Omental fat pad (tissue), 4 donors: Measurements from ENCODE around the gene SLC24A3. TPM values are rescaled to one million over a fixed set of nuclear protein-coding genes. Genes with fewer than 3 reads are reported as not detected.

Experiments used
- ATAC-seq: fragments of 150-250 bp; one replicate; pipeline ENCODE4 v1.9.1; 2016; ENCODE audit warnings: mild to moderate bottlenecking, moderate library complexity; ENCODE audit not compliant: low FRiP score
- DNase-seq: peaks from one replicate; pipeline ENCODE4 v3.0.0-alpha.2; 2019; ENCODE audit warnings: low spot score
- CTCF ChIP-seq, 3 donors: fragments of 450-650 bp; IDR thresholded peaks; one replicate each; pipeline ENCODE4 v1.5.1; 2016 to 2017; ENCODE audit warnings: antibody characterized with exemption in 3 of 3, mild to moderate bottlenecking in 3 of 3, moderate library complexity in 2 of 3
- total RNA-seq, 4 donors: library from RNA; depleted of rRNA; stranded (reverse); fragments of >200 nt; gene quantifications; one replicate each; pipeline ENCODE4 v1.1.0, GENCODE V29; 2016

SLC24A3 gene
- total RNA-seq, 4 donors from 2014 or later: 6.3 to 14.0 (median 9.2) TPM

GRCh38 chr20:19745584-19745983, 533.1 kb downstream of the SLC24A3 start:
- no peak for TF ChIP-seq CTCF (IDR thresholded peaks at IDR 0.05)
- DNase-seq (no peak), ATAC-seq (no peak)

GRCh38 chr20:19746396-19746795, 534.0 kb downstream of the SLC24A3 start:
- no peak for DNase-seq
- ATAC-seq: no peak
- no peak for TF ChIP-seq CTCF (IDR thresholded peaks at IDR 0.05)

- no peak for ATAC-seq
Measured at GRCh38 chr20:19747903-19748302, 535.5 kb downstream of the SLC24A3 start.

GRCh38 chr20:19748681-19749080, 536.2 kb downstream of the SLC24A3 start:
- no peak for ATAC-seq
- TF ChIP-seq CTCF (IDR thresholded peaks at IDR 0.05): no peak

More at GRCh38 chr20:19747903-19748302, 535.5 kb downstream of the SLC24A3 start:
- DNase-seq: no peak
- TF ChIP-seq CTCF (IDR thresholded peaks at IDR 0.05): no peak

GRCh38 chr20:19749618-19750071, 537.2 kb downstream of the SLC24A3 start:
- DNase-seq (no peak), ATAC-seq (no peak)
- no peak for TF ChIP-seq CTCF (IDR thresholded peaks at IDR 0.05)

More at GRCh38 chr20:19748681-19749080, 536.2 kb downstream of the SLC24A3 start:
- DNase-seq: no peak

GRCh38 chr20:19750101-19750606, 537.7 kb downstream of the SLC24A3 start:
- no peak for DNase-seq

More at GRCh38 chr20:19750101-19750606, 537.7 kb downstream of the SLC24A3 start:
- no peak for ATAC-seq
- TF ChIP-seq CTCF (IDR thresholded peaks at IDR 0.05): no peak
